ENCODE results near the gene UBXN11.

UBXN11 gene

GRCh38 chr1:26349877-26350244, 43.4 kb upstream of the UBXN11 start:
- no peaks in the 10 kb centered on the region for H3F3A ChIP-seq (ENCODE audit: insufficient read depth, low read length)
- H3K9me3 ChIP-seq (ENCODE audit: low read length): no peaks in the 10 kb centered on the region
- H3K27me3 ChIP-seq (ENCODE audit: insufficient read depth, low read length): peaks cover 3% of the 10 kb centered on the region; the same call in 1 of the 2 replicates
- no peak overlapping the region for H3K27ac ChIP-seq (ENCODE audit: low read depth, low read length, poor library complexity, severe bottlenecking)
- H3K9me2 ChIP-seq (ENCODE audit: low read depth, low read length): no peaks in the 10 kb centered on the region
- TF ChIP-seq, protein P1, sequence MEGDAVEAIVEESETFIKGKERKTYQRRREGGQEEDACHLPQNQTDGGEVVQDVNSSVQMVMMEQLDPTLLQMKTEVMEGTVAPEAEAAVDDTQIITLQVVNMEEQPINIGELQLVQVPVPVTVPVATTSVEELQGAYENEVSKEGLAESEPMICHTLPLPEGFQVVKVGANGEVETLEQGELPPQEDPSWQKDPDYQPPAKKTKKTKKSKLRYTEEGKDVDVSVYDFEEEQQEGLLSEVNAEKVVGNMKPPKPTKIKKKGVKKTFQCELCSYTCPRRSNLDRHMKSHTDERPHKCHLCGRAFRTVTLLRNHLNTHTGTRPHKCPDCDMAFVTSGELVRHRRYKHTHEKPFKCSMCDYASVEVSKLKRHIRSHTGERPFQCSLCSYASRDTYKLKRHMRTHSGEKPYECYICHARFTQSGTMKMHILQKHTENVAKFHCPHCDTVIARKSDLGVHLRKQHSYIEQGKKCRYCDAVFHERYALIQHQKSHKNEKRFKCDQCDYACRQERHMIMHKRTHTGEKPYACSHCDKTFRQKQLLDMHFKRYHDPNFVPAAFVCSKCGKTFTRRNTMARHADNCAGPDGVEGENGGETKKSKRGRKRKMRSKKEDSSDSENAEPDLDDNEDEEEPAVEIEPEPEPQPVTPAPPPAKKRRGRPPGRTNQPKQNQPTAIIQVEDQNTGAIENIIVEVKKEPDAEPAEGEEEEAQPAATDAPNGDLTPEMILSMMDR (IDR thresholded peaks at IDR 0.05; ENCODE audit: low read length): no peak
- no peak for TF ChIP-seq EZH2 (IDR thresholded peaks at IDR 0.05; ENCODE audit: borderline replicate concordance, low read length)
- H3K4me1 ChIP-seq (ENCODE audit: insufficient read depth, low read length, severe bottlenecking): no peaks in the 10 kb centered on the region
- no peak overlapping the region for H3K4me3 ChIP-seq (ENCODE audit: low read depth, low read length, poor library complexity, severe bottlenecking)
- no peaks in the 10 kb centered on the region for H4K20me1 ChIP-seq (ENCODE audit: insufficient read depth, low read length)
- H3K79me2 ChIP-seq (ENCODE audit: insufficient read depth, low read length): no peaks in the 10 kb centered on the region
- H3K4me2 ChIP-seq (ENCODE audit: low read length): no peak overlapping the region
- H2AFZ ChIP-seq (ENCODE audit: low read length): no peak overlapping the region
- no peaks in the 10 kb centered on the region for H3K36me3 ChIP-seq (ENCODE audit: insufficient read depth, low read length)
- H3K9ac ChIP-seq (ENCODE audit: low read length): no peak overlapping the region

DNA sequence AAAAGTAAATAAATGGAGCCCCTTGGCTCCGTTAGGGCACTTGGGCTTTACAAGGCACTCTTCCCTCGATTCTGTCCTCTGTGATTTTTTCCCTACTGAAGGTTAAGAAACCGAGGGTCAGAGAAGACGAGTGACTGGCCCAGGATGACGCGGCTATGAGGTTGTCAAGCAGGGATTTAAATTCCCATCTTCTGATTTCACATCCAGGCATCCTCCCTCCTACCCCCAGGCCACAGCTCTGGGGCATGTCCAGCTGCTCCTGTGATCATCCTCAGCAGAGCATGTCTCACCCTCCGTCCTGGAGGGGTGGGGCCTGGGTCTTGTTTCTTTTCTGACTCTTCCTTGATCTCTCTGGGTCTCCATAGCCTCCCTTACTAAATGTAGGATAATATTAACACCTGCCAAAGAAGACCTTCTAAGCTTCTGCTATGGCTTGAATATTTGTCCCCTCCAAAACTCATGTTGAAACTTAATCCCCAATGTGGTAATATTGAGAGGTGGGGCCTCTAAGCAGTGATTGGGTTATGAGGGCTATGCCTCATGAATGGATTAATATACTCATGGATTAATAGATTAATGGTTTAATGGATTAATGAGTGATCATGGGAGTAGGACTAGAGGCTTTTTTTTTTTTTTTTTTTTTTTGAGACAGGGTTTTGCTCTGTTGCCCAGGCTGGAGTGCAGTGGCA, 42.9 kb upstream of the UBXN11 start:
- no peaks in the 10 kb centered on the region for H3K9me3 ChIP-seq (ENCODE audit: low read length)
- H3K79me2 ChIP-seq (ENCODE audit: insufficient read depth, low read length): no peaks in the 10 kb centered on the region
- no peaks in the 10 kb centered on the region for H3K4me1 ChIP-seq (ENCODE audit: insufficient read depth, low read length, severe bottlenecking)

DNA sequence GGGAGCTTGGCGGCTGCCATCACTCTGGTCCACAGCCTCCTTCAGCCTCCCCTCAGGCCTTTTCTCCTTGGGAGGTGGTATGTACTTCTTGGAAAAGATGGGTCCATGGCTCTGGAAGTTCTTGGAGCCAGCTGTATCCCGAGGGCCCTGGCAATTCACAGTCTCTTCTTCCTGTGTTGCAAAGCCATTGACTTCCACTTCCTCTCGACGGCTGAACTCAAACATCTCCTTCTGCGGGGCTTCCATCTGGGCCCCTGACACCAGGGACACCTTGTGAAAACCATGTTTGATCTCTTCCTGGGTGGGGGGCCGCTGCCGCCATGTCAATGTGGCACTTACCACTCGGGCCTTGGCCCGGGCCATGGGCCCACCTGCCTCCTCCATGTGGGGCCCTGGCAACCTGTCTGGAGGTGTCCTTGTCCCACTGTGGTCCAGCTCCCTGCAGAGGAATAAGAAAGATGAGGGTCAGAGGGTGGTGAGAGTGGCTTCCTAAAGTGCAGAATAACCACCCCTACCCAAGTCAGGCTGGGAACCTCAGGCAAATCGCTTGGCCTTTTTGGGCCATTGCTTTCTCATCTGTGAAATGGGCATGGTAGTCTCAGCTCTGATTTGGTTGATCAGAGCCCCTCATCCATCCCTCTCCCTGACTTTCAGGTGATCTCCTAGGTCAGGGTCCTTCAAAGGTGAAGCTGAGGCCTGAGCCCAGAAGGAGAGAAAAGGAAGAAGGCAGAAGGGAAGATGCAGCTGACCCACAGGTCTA, 40.0 kb upstream of the UBXN11 start:
- Histone ChIP-seq H2AFZ (ENCODE audit: low read length) (no peak overlapping the region), H3K9me3 (ENCODE audit: low read length) (no peaks in the 10 kb centered on the region), H3K27me3 (ENCODE audit: insufficient read depth, low read length) (no peaks in the 10 kb centered on the region), H3F3A (ENCODE audit: insufficient read depth, low read length) (no peaks in the 10 kb centered on the region), H3K9ac (ENCODE audit: low read length) (no peak overlapping the region), H3K9me2 (ENCODE audit: low read depth, low read length) (no peaks in the 10 kb centered on the region), H3K27ac (ENCODE audit: low read depth, low read length, poor library complexity, severe bottlenecking) (no peak overlapping the region), H4K20me1 (ENCODE audit: insufficient read depth, low read length) (no peaks in the 10 kb centered on the region), H3K4me2 (ENCODE audit: low read length) (no peak overlapping the region), H3K36me3 (ENCODE audit: insufficient read depth, low read length) (no peaks in the 10 kb centered on the region), H3K79me2 (ENCODE audit: insufficient read depth, low read length) (no peaks in the 10 kb centered on the region), H3K4me3 (ENCODE audit: low read depth, low read length, poor library complexity, severe bottlenecking) (no peak overlapping the region), H3K4me1 (ENCODE audit: insufficient read depth, low read length, severe bottlenecking) (no peaks in the 10 kb centered on the region)
- TF ChIP-seq, protein P1 (IDR thresholded peaks at IDR 0.05; ENCODE audit: low read length): no peak
- TF ChIP-seq EZH2 (IDR thresholded peaks at IDR 0.05; ENCODE audit: borderline replicate concordance, low read length): no peak

More for the DNA sequence above, 42.9 kb upstream of the UBXN11 start:
- H3K27ac ChIP-seq (ENCODE audit: low read depth, low read length, poor library complexity, severe bottlenecking): no peak overlapping the region
- TF ChIP-seq, protein P1 (IDR thresholded peaks at IDR 0.05; ENCODE audit: low read length): no peak
- no peak for TF ChIP-seq EZH2 (IDR thresholded peaks at IDR 0.05; ENCODE audit: borderline replicate concordance, low read length)
- no peaks in the 10 kb centered on the region for H4K20me1 ChIP-seq (ENCODE audit: insufficient read depth, low read length)
- H3K4me3 ChIP-seq (ENCODE audit: low read depth, low read length, poor library complexity, severe bottlenecking): no peak overlapping the region
- H3K9ac ChIP-seq (ENCODE audit: low read length): no peak overlapping the region
- H3F3A ChIP-seq (ENCODE audit: insufficient read depth, low read length): no peaks in the 10 kb centered on the region
- H3K27me3 ChIP-seq (ENCODE audit: insufficient read depth, low read length): peaks cover 3% of the 10 kb centered on the region; the same call in 1 of the 2 replicates
- H2AFZ ChIP-seq (ENCODE audit: low read length): no peak overlapping the region
- H3K4me2 ChIP-seq (ENCODE audit: low read length): no peak overlapping the region
- no peaks in the 10 kb centered on the region for H3K36me3 ChIP-seq (ENCODE audit: insufficient read depth, low read length)
- no peaks in the 10 kb centered on the region for H3K9me2 ChIP-seq (ENCODE audit: low read depth, low read length)
